ENCODE results near the gene DTNB.
A peak's percentile ranks its signal among the peaks of the same experiment; 100 is the strongest.
"Not testable (repeated sequence)": the region's sequence is repeated elsewhere in the genome, so short reads cannot be mapped to it uniquely, and the experiment has no call there.

DTNB gene

GRCh38 chr2:25682082-25682481, 8.7 kb upstream of the DTNB start:
- DNase-seq = no peak

GRCh38 chr2:25677877-25678276, 4.5 kb upstream of the DTNB start:
- no peak for DNase-seq

DNA sequence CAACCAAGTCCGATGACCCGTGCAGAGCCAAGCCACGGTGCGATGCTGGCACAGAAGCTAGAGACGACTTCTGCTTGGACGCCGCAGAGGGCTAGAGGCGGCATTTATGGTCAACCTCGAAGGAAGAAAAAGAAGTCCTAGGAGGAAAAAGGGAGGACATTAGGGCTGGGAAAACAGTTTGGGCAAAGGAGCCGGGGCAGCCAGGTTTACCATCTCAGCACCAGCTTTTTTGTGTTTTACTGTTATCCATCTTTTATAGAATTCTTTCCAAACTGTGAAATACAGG, 643 bp upstream of the DTNB start:
- DNase-seq = no peak

- peak; percentile 62 for DNase-seq
These were observed 680 bp downstream of the DTNB start for GRCh38 chr2:25672494-25673299.

- no peak for DNase-seq
These were observed 1.8 kb downstream of the DTNB start for GRCh38 chr2:25671622-25672021.

DNA sequence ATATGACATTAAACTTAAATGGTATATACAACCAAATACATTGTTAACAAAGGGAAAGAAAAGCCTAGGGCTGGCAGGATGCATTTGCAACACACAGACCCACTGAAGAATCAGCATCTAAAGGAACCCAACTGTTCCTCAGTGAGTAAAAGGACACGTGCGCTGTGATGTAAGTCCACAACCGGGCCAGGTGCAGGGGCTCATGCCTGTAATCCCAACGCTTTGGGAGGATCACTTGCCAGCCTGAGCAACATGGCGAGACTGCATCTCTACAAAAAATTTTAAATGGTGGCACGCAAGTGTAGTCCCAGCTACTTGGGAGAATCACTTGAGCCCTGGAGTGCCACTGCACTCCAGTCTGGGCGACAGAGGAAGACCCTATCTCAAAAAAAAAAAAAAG, 3.9 kb downstream of the DTNB start:
- no peak for DNase-seq

- no peak for DNase-seq
These were observed 7.2 kb downstream of the DTNB start for GRCh38 chr2:25666218-25666617.

DNA sequence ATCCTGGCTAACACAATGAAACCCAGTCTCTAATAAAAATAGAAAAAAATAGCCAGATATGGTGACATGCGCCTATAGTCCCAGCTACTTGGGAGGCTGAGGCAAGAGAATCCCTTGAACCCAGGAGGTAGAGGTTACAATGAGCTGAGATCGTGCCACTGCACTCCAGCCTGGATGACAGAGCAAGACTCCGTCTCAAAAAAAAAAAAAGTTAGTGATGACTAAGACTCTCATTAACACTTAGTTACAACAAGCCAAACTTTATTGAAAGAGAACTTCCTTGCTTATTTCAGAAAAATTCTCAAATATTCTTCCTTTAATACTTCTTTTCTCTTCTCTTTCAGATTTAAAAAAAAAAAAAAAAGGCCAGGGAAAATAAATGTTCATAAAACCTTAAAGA, 7.9 kb downstream of the DTNB start:
- DNase-seq = not testable (repeated sequence)

DNA sequence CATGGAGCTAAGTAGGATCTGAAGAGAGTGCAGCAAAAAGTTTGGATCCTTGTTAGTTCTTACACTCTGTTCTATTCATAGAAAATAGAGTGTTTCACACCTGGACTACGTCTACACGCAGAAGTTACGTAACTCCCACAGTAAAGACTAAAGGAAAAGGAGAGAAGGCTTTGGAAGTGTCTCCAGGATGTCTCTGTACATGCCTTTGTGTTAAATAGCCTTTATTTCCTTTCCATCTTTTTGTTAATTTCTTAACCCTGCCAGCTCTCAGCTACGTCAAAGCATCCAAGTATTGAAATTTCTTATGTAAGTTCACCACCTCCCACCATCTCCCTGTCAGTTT, 8.4 kb downstream of the DTNB start:
- DNase-seq = no peak

DNA sequence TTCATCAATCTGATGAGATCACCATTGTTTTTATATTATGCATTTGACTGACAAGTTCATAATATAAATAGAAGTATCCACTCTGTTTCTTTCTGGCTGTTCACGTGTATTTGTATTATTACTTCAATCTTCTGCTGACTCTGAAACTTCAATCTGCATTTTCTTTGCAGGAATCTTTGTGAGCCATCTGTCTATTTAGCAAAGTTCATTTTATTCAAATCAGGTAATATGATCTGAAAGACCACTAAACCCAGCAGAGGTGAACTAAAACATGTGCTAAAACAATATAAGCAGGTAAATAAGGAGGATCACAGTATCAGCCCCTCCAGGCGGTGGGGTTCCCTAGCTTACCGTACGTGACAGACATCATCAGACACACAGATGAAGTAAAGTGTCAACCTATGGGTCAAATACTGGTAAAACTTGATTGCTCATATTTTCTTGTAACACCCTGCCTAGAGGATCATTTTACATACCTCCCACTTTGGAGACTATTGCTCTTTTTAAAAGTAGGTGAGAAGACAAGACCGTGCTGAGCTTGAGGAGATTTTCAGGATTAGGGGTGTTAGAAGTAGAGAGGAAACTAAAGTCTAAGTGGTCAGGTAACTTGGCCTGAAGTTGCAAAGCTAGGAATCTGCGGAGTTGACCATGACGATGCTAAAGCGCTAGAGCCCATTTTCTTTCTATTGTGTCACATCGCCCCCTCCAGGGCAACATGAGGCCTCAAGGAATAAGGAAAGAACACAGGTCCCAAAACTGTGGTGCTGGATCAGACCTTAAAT, 9.0 kb downstream of the DTNB start:
- DNase-seq = peak; percentile 45

- DNase-seq = no peak
These were observed 18.1 kb downstream of the DTNB start for GRCh38 chr2:25655316-25655715.

GRCh38 chr2:25654801-25655200, 18.6 kb downstream of the DTNB start:
- DNase-seq = no peak

DNA sequence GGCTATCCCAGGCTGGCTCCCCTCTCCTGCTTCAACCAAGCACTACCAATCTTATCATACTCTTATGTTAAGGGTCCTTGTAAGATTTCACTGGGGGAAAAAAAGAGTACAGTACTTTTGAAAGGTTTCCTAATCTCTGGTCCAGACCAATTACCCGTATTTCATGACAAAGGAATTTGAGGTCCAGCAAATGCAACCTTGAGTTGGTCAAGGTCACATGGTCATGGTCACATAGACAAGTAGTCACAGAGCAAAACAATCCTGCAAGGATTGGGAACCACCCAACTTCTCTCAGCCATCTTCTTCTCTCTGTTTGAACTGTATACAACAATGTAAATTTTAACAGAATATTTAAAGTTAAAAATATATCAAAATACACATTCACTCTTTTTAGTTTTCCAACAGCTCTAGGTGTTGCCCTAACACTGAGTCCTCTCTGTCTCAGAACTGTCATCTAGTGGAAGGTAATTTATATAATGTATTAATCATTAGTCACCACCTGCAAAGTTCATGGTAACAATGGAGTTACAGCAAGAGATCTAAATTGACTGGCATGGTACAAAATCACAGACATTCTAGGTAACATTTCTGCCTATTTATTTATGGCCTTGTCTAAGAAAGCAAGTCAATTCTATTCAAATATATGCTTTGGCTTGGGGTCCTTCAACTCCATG, 21.5 kb downstream of the DTNB start:
- DNase-seq = no peak

DNA sequence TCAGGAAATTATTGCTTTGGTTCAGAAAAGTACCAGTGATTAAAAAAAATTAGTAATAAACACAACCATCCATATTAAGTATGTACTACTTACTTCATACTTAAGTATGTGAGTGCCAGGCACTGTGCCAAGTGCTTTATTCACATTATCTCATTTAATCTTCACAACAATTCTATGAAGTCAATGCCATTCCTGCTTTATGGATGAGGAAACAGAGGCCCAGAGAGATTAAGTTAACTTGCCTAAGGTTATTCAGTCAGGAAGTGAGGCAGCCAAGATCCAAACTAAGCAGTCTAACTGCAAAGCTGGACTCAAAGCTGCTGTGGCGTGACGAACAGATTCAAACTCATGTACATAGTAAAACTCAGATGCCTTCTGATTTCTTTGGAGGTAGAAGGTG, 22.3 kb downstream of the DTNB start:
- no peak for DNase-seq

DNA sequence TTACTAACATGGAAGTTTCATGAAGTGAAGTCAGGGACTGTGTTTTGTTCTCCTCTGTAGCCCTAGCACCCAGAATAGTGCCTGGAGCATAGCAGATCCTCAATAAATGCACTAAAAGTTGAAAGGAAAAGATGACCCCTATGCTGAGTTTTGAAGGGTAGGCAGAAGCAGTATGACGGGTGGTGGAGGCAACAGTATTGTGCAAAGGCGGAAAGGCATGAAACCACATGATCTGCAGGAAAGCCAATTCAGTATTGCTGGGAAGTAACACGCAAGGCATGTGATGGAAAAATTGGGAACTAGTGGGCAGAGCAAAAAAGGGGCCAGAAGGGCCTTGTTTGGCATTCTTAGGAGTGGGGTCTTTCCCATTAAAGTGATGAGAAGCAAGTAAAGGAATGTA, 23.1 kb downstream of the DTNB start:
- no peak for DNase-seq

- DNase-seq = no peak
These were observed 23.6 kb downstream of the DTNB start for GRCh38 chr2:25649786-25650185.

GRCh38 chr2:25642298-25642697, 31.1 kb downstream of the DTNB start:
- no peak for DNase-seq

- DNase-seq = no peak
These were observed 33.7 kb downstream of the DTNB start for GRCh38 chr2:25639696-25640095.

GRCh38 chr2:25639131-25639530, 34.2 kb downstream of the DTNB start:
- DNase-seq = no peak

DNA sequence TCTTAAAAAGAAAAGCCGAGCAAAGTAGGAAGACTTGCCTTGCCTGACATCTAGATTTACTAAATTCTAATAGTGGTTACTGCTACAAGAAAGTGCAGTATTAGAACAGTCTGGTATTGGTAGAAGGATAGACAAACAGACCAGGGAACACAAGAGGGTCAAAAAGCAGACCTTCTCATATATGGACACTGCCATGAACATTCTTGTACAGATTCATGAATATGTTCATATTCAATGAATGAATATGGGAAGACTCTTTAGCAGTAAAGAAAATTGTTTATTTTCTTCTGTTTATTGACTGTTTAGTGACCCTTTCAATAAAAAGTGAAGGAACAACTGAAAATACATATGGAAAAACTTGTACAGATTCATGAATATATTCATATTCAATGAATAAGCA, 37.6 kb downstream of the DTNB start:
- DNase-seq = no peak

DNA sequence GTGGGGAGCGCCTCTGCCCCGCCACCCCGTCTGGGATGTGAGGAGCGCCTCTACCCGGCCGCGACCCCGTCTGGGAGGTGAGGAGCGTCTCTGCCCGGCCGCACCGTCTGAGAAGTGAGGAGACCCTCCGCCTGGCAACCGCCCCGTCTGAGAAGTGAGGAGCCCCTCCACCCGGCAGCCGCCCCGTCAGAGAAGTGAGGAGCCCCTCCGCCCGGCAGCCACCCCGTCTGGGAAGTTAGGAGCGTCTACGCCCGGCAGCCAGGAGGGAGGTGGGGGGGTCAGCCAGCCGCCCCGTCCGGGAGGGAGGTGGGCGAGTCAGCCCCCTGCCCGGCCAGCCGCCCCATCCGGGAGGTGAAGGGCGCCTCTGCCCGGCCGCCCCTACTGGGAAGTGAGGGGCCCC, 39.6 kb downstream of the DTNB start:
- not testable (repeated sequence) for DNase-seq

DNA sequence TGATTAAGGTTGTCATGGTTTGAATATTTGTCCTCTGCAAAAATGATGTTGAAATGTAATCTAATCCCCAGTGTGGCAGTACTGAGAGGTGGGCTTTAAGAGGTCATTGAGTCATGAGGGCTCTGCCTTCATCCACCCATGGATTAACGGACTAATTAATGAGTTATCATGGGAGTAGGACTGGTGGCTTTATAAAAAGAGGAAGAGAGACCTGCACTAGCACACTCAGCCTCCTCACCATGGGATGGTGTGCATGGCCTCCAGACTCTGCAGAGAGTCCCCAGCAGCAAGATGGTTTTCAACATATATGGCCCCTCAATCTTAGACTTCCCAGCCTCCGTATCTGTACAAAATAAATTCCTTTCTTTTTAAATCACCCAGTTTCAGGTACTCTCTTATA, 41.0 kb downstream of the DTNB start:
- DNase-seq = no peak

GRCh38 chr2:25624635-25625034, 48.7 kb downstream of the DTNB start:
- DNase-seq = no peak

DNA sequence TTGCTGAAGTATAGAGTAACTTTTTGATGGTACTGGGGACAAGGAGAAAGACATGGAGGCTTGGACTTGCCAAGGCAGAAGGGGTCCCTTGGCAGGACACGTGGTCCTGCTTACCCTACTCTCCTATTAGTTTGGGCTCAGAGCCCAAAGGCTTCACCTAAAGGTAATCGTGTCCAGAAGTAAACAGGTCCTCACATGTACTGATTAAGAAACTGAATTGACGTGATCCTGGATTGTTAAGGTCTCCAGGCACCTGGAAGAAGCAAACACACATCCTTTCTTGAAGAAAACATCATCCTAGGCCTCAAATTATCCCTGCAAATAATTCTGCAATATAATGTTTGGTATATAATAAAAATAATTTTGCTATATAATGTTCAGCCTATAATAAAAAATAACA, 50.0 kb downstream of the DTNB start:
- no peak for DNase-seq
